ENCODE data around the gene FMNL2.
A peak's percentile ranks its signal among the peaks of the same experiment; 100 is the strongest.

FMNL2 gene

GRCh38 chr2:152475982-152476381 is 141.0 kb downstream of the FMNL2 start:
- ChIA-PET CTCF (no interaction called here), POLR2A (no interaction called here)
- Histone ChIP-seq H3K36me3 (ENCODE audit: control insufficient read depth in 2 of 2, insufficient read depth in 1 of 2, low read length in 2 of 2) (no peaks in the 10 kb centered on the region), H3K9me3 (ENCODE audit: control insufficient read depth, insufficient read depth, low read depth, low read length) (no peaks in the 10 kb centered on the region), H3K4me3 (ENCODE audit: low read depth, low read length) (no peak overlapping the region), H3K4me1 (ENCODE audit: control insufficient read depth, insufficient read depth, low read length) (peaks cover 15% of the 10 kb centered on the region), H3K27ac (ENCODE audit: extremely low read depth, low read depth, low read length) (no peak overlapping the region)
- TF ChIP-seq ZNF558 (tag by site-specific recombination; IDR thresholded peaks at IDR 0.05) (no peak), ZSCAN16 (tag by site-specific recombination; IDR thresholded peaks at IDR 0.05) (no peak), ZSCAN23 (tag by site-specific recombination; IDR thresholded peaks at IDR 0.05) (no peak), HOXC10 (CRISPR knock-in tag; IDR thresholded peaks at IDR 0.05) (no peak), ZFHX2 (tag by site-specific recombination; conservative IDR thresholded peaks at IDR 0.05) (no peak), ZNF114 (tag by site-specific recombination; IDR thresholded peaks at IDR 0.05) (no peak), ZNF529 (tag by site-specific recombination; IDR thresholded peaks at IDR 0.05; ENCODE audit: insufficient replicate concordance) (no peak), ZNF350 (tag by site-specific recombination; IDR thresholded peaks at IDR 0.05) (no peak)
- TF ChIP-seq, protein P1, sequence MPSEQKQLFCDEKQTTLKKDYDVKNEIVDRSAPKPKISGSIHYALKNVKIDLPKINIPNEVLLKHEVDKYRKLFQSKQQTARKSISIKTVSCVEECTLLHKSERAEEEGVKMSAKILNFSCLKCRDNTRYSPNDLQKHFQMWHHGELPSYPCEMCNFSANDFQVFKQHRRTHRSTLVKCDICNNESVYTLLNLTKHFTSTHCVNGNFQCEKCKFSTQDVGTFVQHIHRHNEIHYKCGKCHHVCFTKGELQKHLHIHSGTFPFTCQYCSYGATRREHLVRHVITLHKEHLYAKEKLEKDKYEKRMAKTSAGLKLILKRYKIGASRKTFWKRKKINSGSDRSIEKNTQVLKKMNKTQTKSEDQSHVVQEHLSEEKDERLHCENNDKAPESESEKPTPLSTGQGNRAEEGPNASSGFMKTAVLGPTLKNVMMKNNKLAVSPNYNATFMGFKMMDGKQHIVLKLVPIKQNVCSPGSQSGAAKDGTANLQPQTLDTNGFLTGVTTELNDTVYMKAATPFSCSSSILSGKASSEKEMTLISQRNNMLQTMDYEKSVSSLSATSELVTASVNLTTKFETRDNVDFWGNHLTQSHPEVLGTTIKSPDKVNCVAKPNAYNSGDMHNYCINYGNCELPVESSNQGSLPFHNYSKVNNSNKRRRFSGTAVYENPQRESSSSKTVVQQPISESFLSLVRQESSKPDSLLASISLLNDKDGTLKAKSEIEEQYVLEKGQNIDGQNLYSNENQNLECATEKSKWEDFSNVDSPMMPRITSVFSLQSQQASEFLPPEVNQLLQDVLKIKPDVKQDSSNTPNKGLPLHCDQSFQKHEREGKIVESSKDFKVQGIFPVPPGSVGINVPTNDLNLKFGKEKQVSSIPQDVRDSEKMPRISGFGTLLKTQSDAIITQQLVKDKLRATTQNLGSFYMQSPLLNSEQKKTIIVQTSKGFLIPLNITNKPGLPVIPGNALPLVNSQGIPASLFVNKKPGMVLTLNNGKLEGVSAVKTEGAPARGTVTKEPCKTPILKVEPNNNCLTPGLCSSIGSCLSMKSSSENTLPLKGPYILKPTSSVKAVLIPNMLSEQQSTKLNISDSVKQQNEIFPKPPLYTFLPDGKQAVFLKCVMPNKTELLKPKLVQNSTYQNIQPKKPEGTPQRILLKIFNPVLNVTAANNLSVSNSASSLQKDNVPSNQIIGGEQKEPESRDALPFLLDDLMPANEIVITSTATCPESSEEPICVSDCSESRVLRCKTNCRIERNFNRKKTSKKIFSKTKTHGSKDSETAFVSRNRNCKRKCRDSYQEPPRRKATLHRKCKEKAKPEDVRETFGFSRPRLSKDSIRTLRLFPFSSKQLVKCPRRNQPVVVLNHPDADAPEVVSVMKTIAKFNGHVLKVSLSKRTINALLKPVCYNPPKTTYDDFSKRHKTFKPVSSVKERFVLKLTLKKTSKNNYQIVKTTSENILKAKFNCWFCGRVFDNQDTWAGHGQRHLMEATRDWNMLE (tag by site-specific recombination; conservative IDR thresholded peaks at IDR 0.05; ENCODE audit: low read depth) = no peak
- TF ChIP-seq, protein P2, sequence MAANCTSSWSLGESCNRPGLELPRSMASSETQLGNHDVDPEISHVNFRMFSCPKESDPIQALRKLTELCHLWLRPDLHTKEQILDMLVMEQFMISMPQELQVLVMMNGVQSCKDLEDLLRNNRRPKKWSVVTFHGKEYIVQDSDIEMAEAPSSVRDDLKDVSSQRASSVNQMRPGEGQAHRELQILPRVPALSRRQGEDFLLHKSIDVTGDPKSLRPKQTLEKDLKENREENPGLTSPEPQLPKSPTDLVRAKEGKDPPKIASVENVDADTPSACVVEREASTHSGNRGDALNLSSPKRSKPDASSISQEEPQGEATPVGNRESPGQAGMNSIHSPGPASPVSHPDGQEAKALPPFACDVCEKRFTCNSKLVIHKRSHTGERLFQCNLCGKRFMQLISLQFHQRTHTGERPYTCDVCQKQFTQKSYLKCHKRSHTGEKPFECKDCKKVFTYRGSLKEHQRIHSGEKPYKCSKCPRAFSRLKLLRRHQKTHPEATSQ (tag by site-specific recombination; IDR thresholded peaks at IDR 0.05) = no peak
- TF ChIP-seq, protein P3, sequence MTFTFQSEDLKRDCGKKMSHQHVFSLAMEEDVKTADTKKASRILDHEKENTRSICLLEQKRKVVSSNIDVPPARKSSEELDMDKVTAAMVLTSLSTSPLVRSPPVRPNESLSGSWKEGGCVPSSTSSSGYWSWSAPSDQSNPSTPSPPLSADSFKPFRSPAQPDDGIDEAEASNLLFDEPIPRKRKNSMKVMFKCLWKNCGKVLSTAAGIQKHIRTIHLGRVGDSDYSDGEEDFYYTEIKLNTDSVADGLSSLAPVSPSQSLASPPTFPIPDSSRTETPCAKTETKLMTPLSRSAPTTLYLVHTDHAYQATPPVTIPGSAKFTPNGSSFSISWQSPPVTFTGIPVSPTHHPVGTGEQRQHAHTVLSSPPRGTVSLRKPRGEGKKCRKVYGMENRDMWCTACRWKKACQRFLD (tag by site-specific recombination; IDR thresholded peaks at IDR 0.05) = no peak

DNA sequence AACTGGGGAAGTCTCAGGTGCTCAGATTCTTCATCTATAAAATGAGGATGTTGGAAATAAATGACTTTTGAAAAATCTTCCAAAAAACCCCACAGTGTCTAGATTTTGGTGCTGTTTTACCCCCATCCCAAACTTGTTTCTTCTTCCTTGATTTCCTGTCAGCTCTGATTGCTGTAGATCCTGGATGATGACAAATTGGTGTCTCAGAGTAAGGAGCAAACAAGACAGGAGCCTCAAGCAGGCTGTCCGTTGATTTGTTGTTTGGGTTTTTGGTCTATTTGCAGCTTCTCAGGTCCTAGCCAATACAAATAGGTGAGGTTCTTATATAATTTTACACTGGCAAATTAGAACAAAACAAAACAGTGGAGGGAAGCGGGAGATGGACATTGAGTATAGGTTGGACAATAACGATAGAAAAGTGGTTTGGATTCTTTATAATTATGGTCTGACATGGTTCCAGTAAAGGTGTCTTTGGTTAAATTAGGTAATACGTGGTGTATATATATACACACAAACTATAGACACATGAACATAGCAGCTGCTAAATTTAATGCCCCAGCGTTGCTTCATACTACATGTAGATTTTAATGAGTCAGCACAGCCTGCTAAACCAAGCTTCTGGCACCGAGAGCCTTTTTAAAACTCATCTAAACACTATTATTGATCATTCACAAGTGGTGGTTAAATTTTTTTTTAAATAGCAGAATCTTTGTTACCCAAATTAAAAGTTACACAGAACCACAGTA is 142.5 kb downstream of the FMNL2 start:
- no peaks in the 10 kb centered on the region for H3K36me3 ChIP-seq (ENCODE audit: control insufficient read depth in 2 of 2, insufficient read depth in 1 of 2, low read length in 2 of 2)
- H3K9me3 ChIP-seq (ENCODE audit: control insufficient read depth, insufficient read depth, low read depth, low read length) = no peaks in the 10 kb centered on the region
- ChIA-PET POLR2A (no interaction called here), CTCF (interaction anchor here (0.5 kb wide), 1 partner anchor 157 kb away, joined by 3 read pairs; no protein-coding TSS in a partner anchor)
- no peak overlapping the region for H3K27ac ChIP-seq (ENCODE audit: extremely low read depth, low read depth, low read length)
- no peak overlapping the region for H3K4me3 ChIP-seq (ENCODE audit: low read depth, low read length)
- TF ChIP-seq ZNF664 (tag by site-specific recombination; IDR thresholded peaks at IDR 0.05) (peak; percentile 91), ZNF302 (tag by site-specific recombination; IDR thresholded peaks at IDR 0.05; ENCODE audit: low read depth) (no peak)
- H3K4me1 ChIP-seq (ENCODE audit: control insufficient read depth, insufficient read depth, low read length) = peaks cover 24% of the 10 kb centered on the region

- Histone ChIP-seq H3K27ac (ENCODE audit: extremely low read depth, low read depth, low read length) (no peak overlapping the region), H3K9me3 (ENCODE audit: control insufficient read depth, insufficient read depth, low read depth, low read length) (no peaks in the 10 kb centered on the region), H3K4me1 (ENCODE audit: control insufficient read depth, insufficient read depth, low read length) (peaks cover 23% of the 10 kb centered on the region), H3K4me3 (ENCODE audit: low read depth, low read length) (no peak overlapping the region), H3K36me3 (ENCODE audit: control insufficient read depth in 2 of 2, insufficient read depth in 1 of 2, low read length in 2 of 2) (no peaks in the 10 kb centered on the region)
- ChIA-PET POLR2A (no interaction called here), CTCF (interaction anchor here (0.7 kb wide), 1 partner anchor 34 kb away, joined by 3 read pairs; no protein-coding TSS in a partner anchor)
- TF ChIP-seq ZNF155 (tag by site-specific recombination; IDR thresholded peaks at IDR 0.05) (no peak), ZNF223 (tag by site-specific recombination; IDR thresholded peaks at IDR 0.05) (no peak), ZBTB8A (tag by site-specific recombination; IDR thresholded peaks at IDR 0.05) (no peak), OSR2 (tag by site-specific recombination; IDR thresholded peaks at IDR 0.05) (0 out of 2 replicates have a peak, but pooled peaks have one; percentile 23), KLF8 (tag by site-specific recombination; IDR thresholded peaks at IDR 0.05) (no peak), ZNF274 (IDR thresholded peaks at IDR 0.05; ENCODE audit: low read length) (no peak), ZNF274 (tag by site-specific recombination; IDR thresholded peaks at IDR 0.05; ENCODE audit: borderline replicate concordance) (no peak)
- TF ChIP-seq, protein P4, sequence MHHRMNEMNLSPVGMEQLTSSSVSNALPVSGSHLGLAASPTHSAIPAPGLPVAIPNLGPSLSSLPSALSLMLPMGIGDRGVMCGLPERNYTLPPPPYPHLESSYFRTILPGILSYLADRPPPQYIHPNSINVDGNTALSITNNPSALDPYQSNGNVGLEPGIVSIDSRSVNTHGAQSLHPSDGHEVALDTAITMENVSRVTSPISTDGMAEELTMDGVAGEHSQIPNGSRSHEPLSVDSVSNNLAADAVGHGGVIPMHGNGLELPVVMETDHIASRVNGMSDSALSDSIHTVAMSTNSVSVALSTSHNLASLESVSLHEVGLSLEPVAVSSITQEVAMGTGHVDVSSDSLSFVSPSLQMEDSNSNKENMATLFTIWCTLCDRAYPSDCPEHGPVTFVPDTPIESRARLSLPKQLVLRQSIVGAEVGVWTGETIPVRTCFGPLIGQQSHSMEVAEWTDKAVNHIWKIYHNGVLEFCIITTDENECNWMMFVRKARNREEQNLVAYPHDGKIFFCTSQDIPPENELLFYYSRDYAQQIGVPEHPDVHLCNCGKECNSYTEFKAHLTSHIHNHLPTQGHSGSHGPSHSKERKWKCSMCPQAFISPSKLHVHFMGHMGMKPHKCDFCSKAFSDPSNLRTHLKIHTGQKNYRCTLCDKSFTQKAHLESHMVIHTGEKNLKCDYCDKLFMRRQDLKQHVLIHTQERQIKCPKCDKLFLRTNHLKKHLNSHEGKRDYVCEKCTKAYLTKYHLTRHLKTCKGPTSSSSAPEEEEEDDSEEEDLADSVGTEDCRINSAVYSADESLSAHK (tag by site-specific recombination; IDR thresholded peaks at IDR 0.05) = no peak
Observed at GRCh38 chr2:152479282-152479681, 144.3 kb downstream of the FMNL2 start.

Data from HEK293 (cell line).